GM23248 (cell line): ENCODE data around the gene ABCA12.

Experiments used
- EZH2 ChIP-seq: fragments of 200-600 bp; sonication (generic); IDR thresholded peaks from 2 replicates; pipeline ENCODE4 v1.6.1; 2018; ENCODE audit warnings: antibody characterized with exemption, mild to moderate bottlenecking; ENCODE audit not compliant: insufficient read depth, poor library complexity, severe bottlenecking
- EZH2phosphoT487 ChIP-seq: fragments of 200-600 bp; sonication (generic); IDR thresholded peaks from 2 replicates; pipeline ENCODE4 v1.6.1; 2018; ENCODE audit warnings: antibody characterized with exemption, moderate library complexity, mild to moderate bottlenecking, low read depth; ENCODE audit not compliant: insufficient read depth

GRCh38 chr2:215031321-215031720 is 107.1 kb downstream of the ABCA12 start:
- TF ChIP-seq EZH2 (no peak), EZH2phosphoT487 (no peak)
